Raji (cell line): ENCODE measurements around the gene IL4I1.

Experiments
- POLR2A ChIP-seq: IDR thresholded peaks from 2 replicates; pipeline ENCODE4 v1.6.1; 2011; ENCODE audit warnings: low read depth, low read length, control low read depth; ENCODE audit not compliant: insufficient read depth

The IL4I1 gene

DNA sequence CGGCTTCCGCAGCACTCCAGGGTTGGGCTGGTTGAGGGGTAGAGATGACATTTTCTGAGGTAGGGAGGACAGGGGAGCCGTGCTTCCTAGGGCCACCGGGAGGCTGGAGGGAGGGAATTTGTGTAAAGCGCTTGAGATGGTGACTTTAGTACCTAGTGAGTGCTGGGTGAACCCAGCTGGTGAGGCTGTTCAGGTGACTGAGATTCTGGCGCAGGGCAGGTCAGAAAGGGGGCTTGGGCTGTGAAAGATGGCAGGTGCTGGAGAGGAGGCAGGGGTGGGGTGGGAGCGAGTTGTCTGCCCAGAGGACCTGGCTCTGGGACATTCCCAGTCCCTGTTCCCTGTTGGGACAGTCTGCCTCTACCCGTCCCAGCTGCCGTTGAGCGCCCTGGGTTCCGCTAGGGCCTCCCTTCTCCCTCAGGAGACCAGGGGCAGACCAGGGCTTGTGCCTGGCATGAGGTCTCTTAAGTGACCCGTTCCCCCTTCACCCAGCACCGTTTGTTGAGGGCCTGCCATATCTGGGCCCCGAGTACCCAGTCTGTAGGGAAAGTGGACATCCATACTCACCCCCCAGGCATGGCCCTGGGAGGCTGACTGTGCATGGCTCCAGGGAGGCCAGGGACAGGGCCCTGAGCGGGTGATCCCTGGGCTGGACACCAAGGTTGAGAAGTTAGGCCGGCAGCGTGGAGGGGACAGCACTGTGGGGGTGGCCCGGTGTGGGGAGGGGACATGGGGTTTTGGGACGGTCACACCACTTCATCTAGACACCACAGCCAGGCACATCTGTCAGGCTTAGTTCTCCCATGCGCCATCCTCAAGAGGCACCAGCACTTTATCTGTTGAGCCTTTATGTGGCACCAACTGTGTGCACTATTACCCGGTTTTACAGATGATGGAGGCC, 40.8 kb downstream of the IL4I1 start:
- TF ChIP-seq POLR2A, result no peak

DNA sequence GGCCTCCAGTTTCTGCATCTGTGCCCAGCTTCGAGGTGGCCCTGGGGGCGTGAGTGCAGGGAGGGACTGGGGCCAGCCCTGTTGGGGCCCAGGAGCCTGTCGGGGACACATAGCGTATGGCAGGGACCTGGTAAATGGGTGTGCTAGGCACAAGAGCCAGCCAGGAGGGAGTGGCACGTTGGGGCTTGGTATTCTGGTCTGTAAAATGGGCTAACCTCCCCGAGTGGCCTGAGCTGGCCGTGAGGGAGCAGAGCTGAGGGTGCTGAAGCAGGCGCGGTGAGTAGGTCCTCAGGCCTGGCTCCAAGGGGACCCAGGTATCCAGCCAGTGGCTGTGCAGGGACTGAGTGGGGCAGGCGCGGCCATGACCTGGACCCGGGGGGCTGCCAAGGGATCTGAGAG, 41.4 kb downstream of the IL4I1 start:
- TF ChIP-seq POLR2A, result 0 out of 2 replicates have a peak, but pooled peaks have one; percentile 25

DNA sequence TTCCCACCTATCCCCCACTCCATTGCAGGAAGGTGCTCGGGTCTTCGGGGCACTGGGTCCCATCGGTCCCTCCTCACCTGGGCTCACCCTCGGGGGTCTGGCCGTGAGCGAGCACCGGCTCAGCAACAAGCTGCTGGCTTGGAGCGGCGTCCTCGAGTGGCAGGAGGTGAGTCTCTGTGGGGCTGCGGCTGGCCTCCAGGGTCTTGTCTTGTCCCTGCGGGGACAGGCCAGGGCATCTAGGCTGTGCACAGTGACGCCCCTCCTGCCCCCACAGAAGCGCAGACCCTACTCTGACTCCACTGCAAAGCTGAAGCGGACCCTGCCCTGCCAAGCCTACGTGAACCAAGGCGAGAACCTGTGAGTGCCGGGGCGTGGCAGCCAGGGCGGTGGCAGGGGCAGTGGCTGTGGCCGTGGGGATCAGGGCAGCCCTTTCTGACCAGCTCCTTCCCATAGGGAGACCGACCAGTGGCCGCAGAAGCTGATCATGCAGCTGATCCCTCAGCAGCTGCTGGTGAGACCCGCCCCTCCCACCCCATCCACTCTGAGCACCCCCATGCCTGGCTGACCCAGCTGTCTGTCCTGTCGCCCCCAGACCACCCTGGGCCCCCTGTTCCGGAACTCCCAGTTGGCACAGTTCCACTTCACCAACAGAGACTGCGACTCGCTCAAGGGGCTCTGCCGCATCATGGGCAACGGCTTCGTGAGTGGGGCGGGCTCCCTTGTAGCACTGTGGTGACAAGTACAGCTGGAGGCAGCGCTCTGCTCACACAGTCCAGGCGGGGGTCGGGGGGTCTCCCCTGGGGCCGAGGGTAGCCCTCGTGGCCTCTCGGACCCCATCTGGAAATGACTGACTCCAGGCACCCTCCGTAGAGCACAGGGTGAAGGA, 42.1 kb downstream of the IL4I1 start:
- no peak for TF ChIP-seq POLR2A

DNA sequence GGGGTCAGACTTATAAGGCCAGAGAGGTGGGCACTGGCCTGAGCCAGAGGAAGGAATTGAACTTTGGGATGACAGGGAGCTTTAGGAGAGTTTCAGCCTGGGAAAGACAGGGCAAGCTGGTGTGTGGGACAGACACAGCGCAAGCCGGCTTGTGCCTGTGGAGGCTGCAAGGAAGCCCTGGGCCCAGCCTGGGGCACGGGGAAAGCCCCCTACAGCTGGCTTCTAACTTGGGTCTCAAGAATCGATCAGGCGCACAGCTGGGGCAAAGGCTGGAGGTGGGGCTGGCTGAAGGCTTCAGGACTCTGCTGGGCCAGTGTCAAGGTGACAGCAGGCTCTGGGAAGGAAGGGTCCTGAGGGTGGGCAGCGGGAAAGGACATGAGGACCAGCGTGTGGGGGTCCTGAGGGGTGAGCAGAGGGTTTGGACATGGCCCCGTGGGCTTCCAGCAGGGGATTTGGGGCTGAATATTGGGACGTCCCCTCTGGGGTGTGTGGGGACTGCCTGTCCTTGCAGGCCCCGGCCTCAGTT, 42.8 kb downstream of the IL4I1 start:
- no peak for TF ChIP-seq POLR2A

DNA sequence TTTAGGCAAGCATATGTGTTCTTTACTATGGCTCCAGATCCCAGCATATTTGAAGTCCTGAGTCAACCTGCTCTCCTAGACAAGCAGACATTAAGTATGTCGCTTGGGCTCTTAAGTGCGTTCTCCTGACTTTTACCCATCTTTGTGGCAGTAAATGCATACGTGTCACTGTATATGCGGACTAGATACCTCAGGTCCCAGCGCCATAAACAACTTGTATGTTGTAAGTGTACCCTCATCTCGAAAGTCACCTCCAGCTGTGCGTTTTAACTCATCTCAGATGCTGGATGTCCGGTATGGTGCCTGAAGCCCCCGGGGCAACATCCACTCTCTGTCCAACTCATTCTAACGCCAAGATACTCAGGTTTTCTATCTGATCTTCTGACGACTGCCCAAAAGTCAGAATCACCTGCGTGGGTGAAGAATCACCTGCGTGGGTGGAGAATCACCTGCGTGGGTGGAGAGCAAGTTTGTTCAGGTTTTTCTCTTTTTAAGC, 44.0 kb downstream of the IL4I1 start:
- TF ChIP-seq POLR2A, result no peak

DNA sequence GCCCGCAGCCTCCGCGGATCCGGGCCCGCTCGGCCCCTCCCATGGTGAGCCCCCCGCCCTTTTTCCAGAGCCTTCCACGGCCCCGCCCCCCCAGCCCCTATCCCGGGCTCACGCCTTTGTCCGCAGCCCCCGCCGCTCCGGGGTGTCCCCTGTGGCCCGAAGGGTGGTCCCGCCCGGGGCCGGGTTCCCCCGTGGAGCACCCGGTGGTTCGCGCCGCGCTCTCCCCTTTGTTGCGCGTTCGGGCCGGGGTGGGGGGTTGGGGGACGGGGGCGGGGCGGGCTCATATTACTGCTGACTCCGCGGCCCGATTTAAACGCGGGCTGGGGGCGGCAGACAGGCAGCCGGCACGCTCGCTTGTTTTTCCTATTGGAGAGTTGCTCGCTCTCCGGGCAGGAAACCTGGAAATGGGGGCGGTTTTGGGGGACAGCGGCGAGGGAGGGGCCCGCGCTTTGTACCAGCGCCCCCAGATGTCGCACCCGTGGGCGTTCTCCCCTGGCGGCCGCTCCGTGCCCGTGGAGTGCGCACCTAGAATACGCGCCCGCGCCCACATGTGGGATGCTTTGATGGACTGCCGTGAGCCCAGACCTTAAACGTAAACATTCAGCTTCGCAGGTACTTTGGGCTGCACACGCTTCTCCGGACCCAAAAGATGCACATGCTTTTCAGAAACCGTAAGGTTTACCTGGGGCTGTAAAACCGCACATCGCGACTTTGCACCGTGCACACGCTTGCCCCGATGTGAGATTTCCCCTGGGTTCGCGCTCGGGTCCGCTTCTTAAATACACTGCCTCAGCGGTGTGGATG, 45.0 kb downstream of the IL4I1 start:
- 0 out of 2 replicates have a peak, but pooled peaks have one; percentile 16 for TF ChIP-seq POLR2A

DNA sequence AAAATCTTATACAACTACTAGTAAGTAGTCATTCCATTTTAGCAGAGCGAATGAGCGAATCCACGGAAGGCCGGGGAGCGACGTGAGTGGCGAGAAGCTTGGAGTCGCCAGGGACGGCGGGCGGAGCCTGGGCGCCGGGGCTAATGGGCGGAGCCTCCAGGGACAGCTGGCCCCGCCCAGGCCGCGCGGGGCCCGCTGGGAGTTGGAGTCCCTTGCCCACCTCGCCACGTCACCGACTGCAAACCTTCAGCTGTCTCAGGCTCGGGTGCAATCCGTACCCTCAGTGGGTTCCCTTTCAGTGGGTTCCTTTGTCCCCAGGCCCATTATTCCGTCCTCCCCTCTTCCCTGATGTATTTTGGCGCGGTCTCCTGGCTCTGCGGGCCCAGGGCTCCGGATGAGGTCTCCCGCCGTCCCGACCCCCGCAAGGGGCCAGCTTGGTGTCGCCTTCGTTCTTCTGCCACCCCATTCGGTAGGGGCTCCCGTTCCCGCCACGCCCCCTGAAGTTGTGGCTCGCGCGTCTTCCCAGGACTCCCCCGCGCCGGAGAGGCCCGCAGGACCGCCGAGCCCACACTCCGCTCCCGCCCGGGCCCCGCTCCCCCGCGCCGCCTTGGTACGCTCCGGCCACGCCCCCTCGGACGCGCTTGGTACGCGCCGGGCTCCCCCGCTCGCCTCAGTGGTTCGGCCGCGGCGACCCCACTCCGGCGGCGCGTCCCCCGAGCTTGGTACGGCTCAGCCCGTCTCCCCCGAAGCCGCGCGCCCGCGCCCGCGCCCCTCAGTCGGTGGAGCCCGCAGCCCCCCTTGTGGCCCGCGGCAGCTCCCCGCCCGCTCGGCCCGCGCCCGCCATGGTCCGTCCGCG, 46.0 kb downstream of the IL4I1 start, which contains the start of gene PTOV1:
TSS of gene PTOV1 (plus strand) at position 673 of the 856 bp plus-strand sequence.
- peak; percentile 71 for TF ChIP-seq POLR2A

DNA sequence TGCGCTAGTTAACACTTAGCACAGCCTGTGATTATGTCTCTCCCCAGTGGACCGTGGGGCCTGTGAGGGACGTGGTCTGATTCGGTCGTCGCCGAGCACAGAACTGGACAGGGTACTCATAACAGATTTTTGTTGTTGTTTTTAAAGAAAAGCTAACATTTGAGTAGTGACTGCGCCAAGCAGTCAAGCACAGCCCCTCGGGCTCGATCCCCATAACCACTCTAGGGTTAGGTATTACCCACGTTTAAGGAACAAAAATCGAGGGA, 46.5 kb downstream of the IL4I1 start:
- TF ChIP-seq POLR2A, result no peak

DNA sequence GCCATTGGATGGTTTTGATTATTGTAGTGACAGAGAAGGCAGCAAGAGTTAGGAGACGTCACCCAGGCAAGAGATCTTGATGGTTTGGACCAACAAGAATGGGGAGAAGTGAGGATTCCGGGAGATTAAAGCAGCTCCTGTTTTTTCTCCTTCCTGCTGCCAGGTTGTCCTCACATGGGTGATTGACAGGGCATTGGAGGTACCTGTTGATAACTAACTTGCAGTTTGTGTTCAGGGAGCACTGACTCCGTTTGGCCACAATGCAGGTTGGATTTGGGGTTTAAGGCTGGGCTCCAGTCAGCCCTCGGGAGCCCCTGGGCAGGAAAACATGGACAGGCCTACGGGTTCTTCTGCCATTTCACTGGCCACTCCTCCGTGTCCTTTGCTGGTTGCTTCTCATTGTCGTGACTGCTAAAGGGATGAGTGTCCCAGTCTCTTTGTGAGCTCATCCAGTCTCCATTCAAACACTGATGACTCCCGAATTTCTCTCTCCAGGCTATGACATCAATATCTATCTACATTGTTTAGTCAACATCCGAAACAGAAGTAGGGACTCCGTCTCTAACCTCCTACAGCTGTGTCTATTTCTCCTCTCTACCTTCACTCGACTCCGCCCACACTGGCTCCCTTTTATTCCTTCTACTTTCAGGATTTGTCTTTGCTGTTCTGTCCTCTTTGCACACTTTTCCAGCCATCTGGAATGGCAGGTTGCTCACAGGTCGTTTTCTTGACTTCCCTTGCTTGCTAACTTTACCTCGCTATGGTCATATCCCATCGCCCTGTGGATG, 47.1 kb downstream of the IL4I1 start:
- TF ChIP-seq POLR2A, result no peak

DNA sequence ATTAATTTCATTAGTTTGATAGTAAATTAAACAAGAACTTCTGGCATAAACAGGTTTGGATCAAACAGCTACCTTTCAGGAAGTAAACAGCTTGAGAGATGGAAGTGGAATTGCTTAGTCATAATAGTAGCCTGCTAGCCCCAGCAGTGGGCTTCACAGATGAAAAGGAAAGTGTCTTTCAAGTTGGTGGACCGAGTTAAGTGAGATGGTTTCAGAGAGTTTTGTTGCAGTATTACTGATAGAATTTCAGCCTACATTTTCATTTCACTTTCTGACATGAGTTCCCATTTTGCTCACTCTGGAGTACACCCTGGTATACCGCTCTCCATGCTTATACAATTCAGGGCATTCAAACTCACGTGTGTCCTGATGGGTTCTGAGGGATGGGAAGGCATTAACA, 47.7 kb downstream of the IL4I1 start:
- no peak for TF ChIP-seq POLR2A

DNA sequence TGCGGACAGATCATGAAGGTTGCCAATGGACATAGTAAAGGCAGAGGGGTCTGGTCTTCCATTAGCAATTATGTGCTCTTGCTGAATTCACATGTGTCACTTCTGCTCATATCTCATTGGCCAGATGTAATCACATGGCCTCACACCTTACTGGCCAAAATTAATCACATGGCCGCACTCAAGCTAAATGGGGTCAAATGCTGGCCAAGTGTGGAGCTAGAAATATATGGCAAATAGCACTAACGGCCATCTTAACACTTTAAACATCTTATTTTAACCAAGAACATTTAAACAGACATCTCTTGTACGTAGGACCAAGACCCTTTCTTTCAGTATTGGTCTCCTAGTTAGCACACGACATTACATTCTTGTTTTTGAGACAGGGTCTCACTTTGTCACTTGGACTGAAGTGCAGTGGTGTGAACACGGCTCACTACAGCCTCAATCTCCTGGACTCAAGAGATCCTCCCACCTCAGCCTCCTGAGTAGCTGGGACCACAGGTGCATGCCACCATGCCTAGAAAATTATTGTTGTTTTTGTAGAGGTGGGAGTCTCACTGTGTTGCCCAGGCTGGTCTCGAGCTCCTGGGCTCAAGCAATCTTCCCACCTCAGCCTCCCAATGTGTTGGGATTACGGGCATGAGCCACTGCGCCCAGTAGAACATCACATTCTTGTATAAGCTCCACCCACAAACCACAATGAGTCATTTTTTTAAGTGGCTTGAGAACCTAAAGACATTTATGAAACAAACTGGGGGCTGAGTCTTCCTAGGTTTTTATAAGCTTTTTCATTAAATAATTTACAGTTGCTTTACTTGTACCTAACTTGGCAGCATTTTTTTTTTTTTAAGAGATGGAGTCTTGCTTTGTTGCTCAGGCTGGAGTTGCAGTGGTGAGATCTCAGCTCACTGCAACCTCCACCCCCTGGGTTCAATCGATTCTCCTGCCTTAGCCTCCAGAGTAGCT, 48.7 kb downstream of the IL4I1 start:
- TF ChIP-seq POLR2A, result no peak

DNA sequence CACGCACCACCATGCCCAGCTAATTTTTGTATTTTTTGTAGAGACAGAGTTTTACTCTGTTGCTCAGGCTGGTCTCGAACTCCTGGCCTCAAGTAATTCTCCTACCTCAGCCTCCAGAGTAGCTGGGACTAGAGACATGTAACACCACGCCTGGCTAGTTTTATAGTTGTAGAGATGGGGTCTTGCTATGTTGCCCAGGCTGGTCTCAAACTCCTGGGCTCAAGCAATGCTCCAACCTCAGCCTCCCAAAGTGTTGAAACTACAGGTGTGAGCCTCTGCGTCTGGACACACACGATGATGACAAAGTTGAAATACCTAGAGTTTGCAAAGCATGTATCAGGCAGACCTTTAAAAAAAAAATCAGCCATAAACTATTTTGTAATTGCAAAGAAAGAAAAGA, 50.3 kb downstream of the IL4I1 start:
- TF ChIP-seq POLR2A, result no peak

DNA sequence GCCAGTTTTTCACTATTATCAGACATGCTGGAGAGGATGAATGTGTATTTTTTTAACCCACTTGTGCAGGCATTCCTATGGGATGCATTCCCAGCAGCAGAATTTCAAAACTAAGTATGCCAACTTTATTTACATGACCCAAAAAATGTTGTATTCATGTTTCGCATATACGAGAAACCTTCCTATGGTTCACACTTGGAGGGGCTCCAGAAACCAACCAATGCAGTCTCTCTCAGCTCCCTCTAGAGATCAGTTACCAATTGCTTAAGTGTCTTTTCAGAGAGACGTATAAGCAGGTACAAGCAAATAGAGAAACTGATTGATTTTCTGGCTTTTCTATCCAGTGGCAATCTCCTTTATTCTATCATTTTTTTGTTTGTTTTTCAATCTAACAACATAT, 51.3 kb downstream of the IL4I1 start:
- no peak for TF ChIP-seq POLR2A
